Glomerular endothelial cell (primary cell): ENCODE data around the gene RIOX2. TPM values are rescaled to one million over a fixed set of nuclear protein-coding genes. Genes with fewer than 3 reads are reported as not detected.

Experiments
- DNase-seq: peaks from one replicate; pipeline ENCODE4 v3.0.0-alpha.2; 2011; ENCODE audit warnings: low read depth, low spot score; ENCODE audit errors: extremely low read depth
- total RNA-seq: library from RNA; depleted of rRNA; stranded (reverse); fragments of >200 nt; gene quantifications from 2 replicates; pipeline ENCODE4 v1.2.3, GENCODE V29; 2015

RIOX2 gene
- total RNA-seq, 1 donor from 2014 or later, result 27.1 TPM

GRCh38 chr3:97991293-97991682 is 19.1 kb upstream of the RIOX2 start:
- DNase-seq, result no peak

GRCh38 chr3:97990624-97991292 is 18.5 kb upstream of the RIOX2 start:
- no peak for DNase-seq

- no peak for DNase-seq
Measured at GRCh38 chr3:97988784-97989568, 16.7 kb upstream of the RIOX2 start.

- DNase-seq, result no peak
Measured at GRCh38 chr3:97987306-97987705, 15.1 kb upstream of the RIOX2 start.

- DNase-seq, result no peak
Measured at GRCh38 chr3:97983933-97984491, 11.8 kb upstream of the RIOX2 start.

GRCh38 chr3:97981886-97982285 is 9.7 kb upstream of the RIOX2 start:
- no peak for DNase-seq

- no peak for DNase-seq
Measured at GRCh38 chr3:97979610-97980009, 7.4 kb upstream of the RIOX2 start.

GRCh38 chr3:97975466-97975865 is 3.2 kb upstream of the RIOX2 start:
- no peak for DNase-seq

- DNase-seq, result no peak
Measured at GRCh38 chr3:97974996-97975395, 2.8 kb upstream of the RIOX2 start.

- DNase-seq, result no peak
Measured at GRCh38 chr3:97972976-97973375, 745 bp upstream of the RIOX2 start.

- DNase-seq, result no peak
Measured at GRCh38 chr3:97970956-97971620, 1.1 kb downstream of the RIOX2 start.

- no peak for DNase-seq
Measured at GRCh38 chr3:97970156-97970555, 2.1 kb downstream of the RIOX2 start.

GRCh38 chr3:97969541-97969940 is 2.7 kb downstream of the RIOX2 start:
- DNase-seq, result no peak

GRCh38 chr3:97968376-97968775 is 3.9 kb downstream of the RIOX2 start:
- no peak for DNase-seq

GRCh38 chr3:97967966-97968365 is 4.3 kb downstream of the RIOX2 start:
- no peak for DNase-seq

GRCh38 chr3:97960993-97961766 is 11.1 kb downstream of the RIOX2 start:
- DNase-seq, result no peak

- no peak for DNase-seq
Measured at GRCh38 chr3:97960551-97960950, 11.7 kb downstream of the RIOX2 start.

- DNase-seq, result no peak
Measured at GRCh38 chr3:97959872-97960271, 12.4 kb downstream of the RIOX2 start.

GRCh38 chr3:97958796-97959195 is 13.4 kb downstream of the RIOX2 start:
- DNase-seq, result no peak

- no peak for DNase-seq
Measured at GRCh38 chr3:97958396-97958795, 13.8 kb downstream of the RIOX2 start.
